ENCODE data around the gene PAX8.

PAX8 gene

GRCh38 chr2:113233593-113234550 is 44.8 kb downstream of the PAX8 start:
- Histone ChIP-seq H3K4me1 (ENCODE audit: insufficient read depth, low read length, poor library complexity, severe bottlenecking) (no peaks in the 10 kb centered on the region), H3K36me3 (ENCODE audit: insufficient read depth, low read length) (no peaks in the 10 kb centered on the region), H3K27me3 (ENCODE audit: insufficient read depth, low read length, poor library complexity, severe bottlenecking) (no peaks in the 10 kb centered on the region), H3K4me3 (ENCODE audit: low read length, poor library complexity, severe bottlenecking) (no peak overlapping the region), H3K4me2 (ENCODE audit: low read depth, low read length, poor library complexity, severe bottlenecking) (no peak overlapping the region), H3K79me2 (ENCODE audit: insufficient read depth, low read length) (no peaks in the 10 kb centered on the region), H4K20me1 (ENCODE audit: insufficient read depth, low read length, poor library complexity, severe bottlenecking) (no peaks in the 10 kb centered on the region), H3K9me3 (ENCODE audit: insufficient read depth, low read depth, low read length) (no peaks in the 10 kb centered on the region), H2AFZ (ENCODE audit: low read length) (no peak overlapping the region), H3F3A (ENCODE audit: low read depth) (no peaks in the 10 kb centered on the region), H3K9ac (ENCODE audit: low read depth, low read length, poor library complexity, severe bottlenecking) (no peak overlapping the region), H3K9me2 (replicated peaks; ENCODE audit: low read depth, low read length) (no peaks in the 10 kb centered on the region)
- TF ChIP-seq, protein P1, sequence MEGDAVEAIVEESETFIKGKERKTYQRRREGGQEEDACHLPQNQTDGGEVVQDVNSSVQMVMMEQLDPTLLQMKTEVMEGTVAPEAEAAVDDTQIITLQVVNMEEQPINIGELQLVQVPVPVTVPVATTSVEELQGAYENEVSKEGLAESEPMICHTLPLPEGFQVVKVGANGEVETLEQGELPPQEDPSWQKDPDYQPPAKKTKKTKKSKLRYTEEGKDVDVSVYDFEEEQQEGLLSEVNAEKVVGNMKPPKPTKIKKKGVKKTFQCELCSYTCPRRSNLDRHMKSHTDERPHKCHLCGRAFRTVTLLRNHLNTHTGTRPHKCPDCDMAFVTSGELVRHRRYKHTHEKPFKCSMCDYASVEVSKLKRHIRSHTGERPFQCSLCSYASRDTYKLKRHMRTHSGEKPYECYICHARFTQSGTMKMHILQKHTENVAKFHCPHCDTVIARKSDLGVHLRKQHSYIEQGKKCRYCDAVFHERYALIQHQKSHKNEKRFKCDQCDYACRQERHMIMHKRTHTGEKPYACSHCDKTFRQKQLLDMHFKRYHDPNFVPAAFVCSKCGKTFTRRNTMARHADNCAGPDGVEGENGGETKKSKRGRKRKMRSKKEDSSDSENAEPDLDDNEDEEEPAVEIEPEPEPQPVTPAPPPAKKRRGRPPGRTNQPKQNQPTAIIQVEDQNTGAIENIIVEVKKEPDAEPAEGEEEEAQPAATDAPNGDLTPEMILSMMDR (conservative IDR thresholded peaks at IDR 0.05; ENCODE audit: low read length), result peak; percentile 28; the same call in 1 of the 2 replicates
- TF ChIP-seq EZH2phosphoT487 (IDR thresholded peaks at IDR 0.05; ENCODE audit: borderline replicate concordance), result no peak

DNA sequence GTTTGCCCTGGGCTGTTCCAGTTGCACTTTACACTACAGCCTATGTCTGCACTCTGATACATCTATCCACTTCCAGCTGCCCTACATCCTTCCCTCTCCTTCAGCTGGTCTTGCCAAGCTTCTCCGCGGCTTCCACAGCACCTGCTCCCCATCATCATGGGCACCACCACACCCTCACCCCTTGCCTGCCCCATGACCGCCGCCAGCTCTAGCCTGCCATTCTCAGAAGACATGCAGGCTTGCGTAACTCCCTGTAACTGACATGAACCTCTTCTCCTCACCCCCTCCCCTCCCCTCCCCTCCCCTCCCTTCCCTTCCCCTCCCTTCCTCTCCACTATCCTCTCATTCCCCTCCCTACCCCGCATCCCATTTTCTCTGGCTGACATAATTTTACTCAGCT is 46.0 kb downstream of the PAX8 start:
- Histone ChIP-seq H4K20me1 (ENCODE audit: insufficient read depth, low read length, poor library complexity, severe bottlenecking) (no peaks in the 10 kb centered on the region), H3K9me3 (ENCODE audit: insufficient read depth, low read depth, low read length) (no peaks in the 10 kb centered on the region)

GRCh38 chr2:113232123-113232522 is 46.6 kb downstream of the PAX8 start:
- H3K4me2 ChIP-seq (ENCODE audit: low read depth, low read length, poor library complexity, severe bottlenecking), result no peak overlapping the region

More for the DNA sequence above, 46.0 kb downstream of the PAX8 start:
- H3K4me2 ChIP-seq (ENCODE audit: low read depth, low read length, poor library complexity, severe bottlenecking), result no peak overlapping the region
- H2AFZ ChIP-seq (ENCODE audit: low read length), result no peak overlapping the region
- H3K4me3 ChIP-seq (ENCODE audit: low read length, poor library complexity, severe bottlenecking), result no peak overlapping the region
- no peaks in the 10 kb centered on the region for H3K9me2 ChIP-seq (replicated peaks; ENCODE audit: low read depth, low read length)
- H3K79me2 ChIP-seq (ENCODE audit: insufficient read depth, low read length), result no peaks in the 10 kb centered on the region
- TF ChIP-seq EZH2phosphoT487 (IDR thresholded peaks at IDR 0.05; ENCODE audit: borderline replicate concordance), result no peak
- TF ChIP-seq, protein P1 (conservative IDR thresholded peaks at IDR 0.05; ENCODE audit: low read length), result no peak
- no peak overlapping the region for H3K9ac ChIP-seq (ENCODE audit: low read depth, low read length, poor library complexity, severe bottlenecking)
- H3F3A ChIP-seq (ENCODE audit: low read depth), result no peaks in the 10 kb centered on the region
- peaks cover 3% of the 10 kb centered on the region for H3K4me1 ChIP-seq (ENCODE audit: insufficient read depth, low read length, poor library complexity, severe bottlenecking)
- no peaks in the 10 kb centered on the region for H3K27me3 ChIP-seq (ENCODE audit: insufficient read depth, low read length, poor library complexity, severe bottlenecking)
- no peaks in the 10 kb centered on the region for H3K36me3 ChIP-seq (ENCODE audit: insufficient read depth, low read length)

More at GRCh38 chr2:113232123-113232522, 46.6 kb downstream of the PAX8 start:
- Histone ChIP-seq H3K79me2 (ENCODE audit: insufficient read depth, low read length) (no peaks in the 10 kb centered on the region), H3K36me3 (ENCODE audit: insufficient read depth, low read length) (no peaks in the 10 kb centered on the region), H3K9me2 (replicated peaks; ENCODE audit: low read depth, low read length) (no peaks in the 10 kb centered on the region), H2AFZ (ENCODE audit: low read length) (no peak overlapping the region), H3F3A (ENCODE audit: low read depth) (no peaks in the 10 kb centered on the region), H3K4me1 (ENCODE audit: insufficient read depth, low read length, poor library complexity, severe bottlenecking) (peaks cover 7% of the 10 kb centered on the region), H3K9me3 (ENCODE audit: insufficient read depth, low read depth, low read length) (no peaks in the 10 kb centered on the region), H3K27me3 (ENCODE audit: insufficient read depth, low read length, poor library complexity, severe bottlenecking) (no peaks in the 10 kb centered on the region), H4K20me1 (ENCODE audit: insufficient read depth, low read length, poor library complexity, severe bottlenecking) (no peaks in the 10 kb centered on the region), H3K4me3 (ENCODE audit: low read length, poor library complexity, severe bottlenecking) (no peak overlapping the region), H3K9ac (ENCODE audit: low read depth, low read length, poor library complexity, severe bottlenecking) (no peak overlapping the region)
- TF ChIP-seq EZH2phosphoT487 (IDR thresholded peaks at IDR 0.05; ENCODE audit: borderline replicate concordance), result no peak
- TF ChIP-seq, protein P1 (conservative IDR thresholded peaks at IDR 0.05; ENCODE audit: low read length), result no peak
